Measurements from ENCODE around the gene CLCNKB.

The CLCNKB gene

DNA sequence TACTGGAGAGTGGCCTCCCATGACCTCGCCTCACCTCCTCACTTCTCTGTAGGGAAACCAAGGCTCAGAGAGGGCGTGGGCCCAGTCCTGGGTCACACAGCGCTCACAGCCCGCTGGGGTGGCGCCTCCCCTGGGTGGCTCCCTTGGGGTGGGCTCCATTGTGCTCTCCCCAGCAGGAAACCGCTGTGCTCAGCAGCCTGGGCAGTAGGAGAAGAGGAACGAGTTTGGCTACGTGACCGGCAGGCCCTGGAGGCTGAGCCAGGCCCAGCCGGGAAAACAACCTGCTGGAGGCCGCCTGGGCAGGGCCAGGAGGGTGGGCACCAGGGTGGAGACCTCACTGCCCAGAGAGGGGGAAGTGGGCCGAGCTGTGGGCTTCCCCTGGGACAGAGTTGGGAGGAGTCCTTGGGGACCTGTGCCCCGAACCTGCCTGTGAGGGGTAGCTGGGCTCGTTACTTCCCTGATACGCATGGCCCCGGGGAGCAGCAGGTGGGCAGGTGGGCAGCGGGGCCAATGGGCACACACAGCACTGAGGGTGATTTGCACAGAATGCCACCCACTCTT is 44.8 kb downstream of the CLCNKB start:
- Histone ChIP-seq H3K9me3 (ENCODE audit: severe bottlenecking) (no peaks in the 10 kb centered on the region), H3K36me3 (no peaks in the 10 kb centered on the region), H3K4me3 (ENCODE audit: low read depth, low read length) (no peak overlapping the region), H3K27ac (no peak overlapping the region), H3K27me3 (ENCODE audit: insufficient read depth, low read depth, severe bottlenecking) (no peaks in the 10 kb centered on the region)
- DNase-seq = no peak
- TF ChIP-seq CTCF (IDR thresholded peaks at IDR 0.05; ENCODE audit: low read depth, low read length) = no peak

GRCh38 chr1:16088996-16089395 is 45.4 kb downstream of the CLCNKB start:
- no peak for DNase-seq
- no peaks in the 10 kb centered on the region for H3K27me3 ChIP-seq (ENCODE audit: insufficient read depth, low read depth, severe bottlenecking)
- H3K4me3 ChIP-seq (ENCODE audit: low read depth, low read length) = no peak overlapping the region
- no peak for TF ChIP-seq CTCF (IDR thresholded peaks at IDR 0.05; ENCODE audit: low read depth, low read length)
- H3K36me3 ChIP-seq = no peaks in the 10 kb centered on the region
- H3K27ac ChIP-seq = no peak overlapping the region
- H3K9me3 ChIP-seq (ENCODE audit: severe bottlenecking) = no peaks in the 10 kb centered on the region

- H3K27me3 ChIP-seq (ENCODE audit: insufficient read depth, low read depth, severe bottlenecking) = no peaks in the 10 kb centered on the region
- H3K36me3 ChIP-seq = no peaks in the 10 kb centered on the region
- TF ChIP-seq CTCF (IDR thresholded peaks at IDR 0.05; ENCODE audit: low read depth, low read length) = no peak
- no peak overlapping the region for H3K4me3 ChIP-seq (ENCODE audit: low read depth, low read length)
- H3K27ac ChIP-seq = no peak overlapping the region
- DNase-seq = no peak
- no peaks in the 10 kb centered on the region for H3K9me3 ChIP-seq (ENCODE audit: severe bottlenecking)
These were observed 46.7 kb downstream of the CLCNKB start for GRCh38 chr1:16090076-16090826.

DNA sequence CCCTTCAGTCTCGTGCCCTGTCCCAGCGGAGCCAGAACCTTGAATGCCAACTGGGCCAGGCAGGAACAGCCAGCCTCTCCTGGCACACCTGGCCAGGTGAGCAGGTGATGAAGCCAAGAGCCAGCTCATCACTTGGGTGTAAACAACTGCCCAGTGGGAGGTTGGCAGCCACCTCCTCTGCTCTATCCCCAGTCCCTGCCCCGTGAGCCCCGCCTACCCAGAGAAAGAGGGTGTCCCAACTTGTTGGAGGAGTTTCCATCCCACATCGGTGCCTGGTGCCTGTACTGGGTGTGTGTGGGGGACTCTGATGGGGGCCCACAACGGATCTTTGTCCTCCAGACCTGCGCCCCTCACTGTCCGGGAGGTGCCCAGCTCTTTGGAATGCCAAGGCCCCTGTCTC is 47.7 kb downstream of the CLCNKB start:
- Histone ChIP-seq H3K4me3 (ENCODE audit: low read depth, low read length) (no peak overlapping the region), H3K9me3 (ENCODE audit: severe bottlenecking) (no peaks in the 10 kb centered on the region), H3K27ac (no peak overlapping the region), H3K27me3 (ENCODE audit: insufficient read depth, low read depth, severe bottlenecking) (no peaks in the 10 kb centered on the region), H3K36me3 (no peaks in the 10 kb centered on the region)
- TF ChIP-seq CTCF (IDR thresholded peaks at IDR 0.05; ENCODE audit: low read depth, low read length) = no peak
- DNase-seq = no peak

DNA sequence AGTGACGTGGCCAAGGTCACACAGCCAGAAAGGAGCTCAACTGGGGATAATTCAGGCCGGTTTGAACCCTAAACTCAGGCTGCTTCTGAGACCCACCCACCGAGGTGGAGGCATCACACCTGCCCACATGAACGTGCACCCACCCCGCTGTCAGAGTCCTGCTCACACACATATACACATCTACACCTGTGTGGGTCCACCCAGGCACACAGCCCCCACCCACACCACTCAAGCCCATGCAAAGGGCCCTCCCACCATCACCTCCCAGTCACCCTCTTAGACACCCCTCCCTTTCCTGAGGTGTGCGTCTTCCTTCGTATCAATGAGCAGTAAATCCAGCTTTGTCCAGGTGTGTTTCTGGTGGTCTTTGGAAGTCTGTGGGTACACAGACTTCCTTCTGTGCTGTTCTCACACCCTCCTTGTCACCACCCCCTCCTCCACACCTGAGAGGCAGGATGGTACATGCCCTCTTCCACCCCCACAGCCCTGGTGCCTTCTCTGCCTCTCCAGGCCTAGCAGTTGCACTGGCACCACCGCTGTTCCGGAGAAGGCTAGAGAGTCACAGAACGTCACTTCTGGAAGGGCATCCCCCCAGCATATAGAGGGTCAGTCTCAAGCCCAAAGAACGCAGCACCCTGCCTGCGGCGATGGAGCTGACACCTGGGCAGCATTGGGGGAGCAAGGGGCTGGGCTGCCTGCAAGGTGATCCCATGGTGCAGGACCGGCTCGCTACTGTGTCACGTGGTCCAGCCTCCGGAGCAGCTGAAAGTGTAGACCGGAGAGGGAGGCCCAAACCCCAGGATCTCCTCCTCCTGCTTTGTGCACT is 48.7 kb downstream of the CLCNKB start:
- no peak for DNase-seq

More for the DNA sequence above, 48.7 kb downstream of the CLCNKB start:
- TF ChIP-seq CTCF (IDR thresholded peaks at IDR 0.05; ENCODE audit: low read depth, low read length) = no peak
- no peaks in the 10 kb centered on the region for H3K36me3 ChIP-seq
- H3K27ac ChIP-seq = no peak overlapping the region
- H3K27me3 ChIP-seq (ENCODE audit: insufficient read depth, low read depth, severe bottlenecking) = no peaks in the 10 kb centered on the region
- no peaks in the 10 kb centered on the region for H3K9me3 ChIP-seq (ENCODE audit: severe bottlenecking)
- H3K4me3 ChIP-seq (ENCODE audit: low read depth, low read length) = no peak overlapping the region

Measured in WERI-Rb-1 (cell line).